Kidney epithelial cell (primary cell): ENCODE data around the gene NME9. TPM values are rescaled to one million over a fixed set of nuclear protein-coding genes. Genes with fewer than 3 reads are reported as not detected.
"Not testable (repeated sequence)": the region's sequence is repeated elsewhere in the genome, so short reads cannot be mapped to it uniquely, and the experiment has no call there.

Source experiments
- DNase-seq: peaks from one replicate; pipeline ENCODE4 v3.0.0-alpha.2; 2010; ENCODE audit warnings: low read depth
- H3K27me3 ChIP-seq: 2 replicates; pipeline ENCODE4 v1.6.0; 2011; ENCODE audit warnings: low read length; ENCODE audit not compliant: control insufficient read depth, insufficient read depth
- H3K36me3 ChIP-seq: 2 replicates; pipeline ENCODE4 v1.5.1; 2011; ENCODE audit warnings: low read length; ENCODE audit not compliant: control insufficient read depth, insufficient read depth
- H3K4me3 ChIP-seq: 2 replicates; pipeline ENCODE4 v1.5.1; 2011; ENCODE audit warnings: low read depth, mild to moderate bottlenecking, control low read depth, low read length
- CTCF ChIP-seq: IDR thresholded peaks from 2 replicates; pipeline ENCODE4 v1.5.1; 2011; ENCODE audit warnings: mild to moderate bottlenecking, moderate library complexity, low read length, control low read depth, inconsistent platforms; ENCODE audit not compliant: insufficient read depth, poor library complexity, severe bottlenecking
- total RNA-seq: library from RNA; depleted of rRNA; stranded (reverse); fragments of >200 nt; gene quantifications from 2 replicates; pipeline ENCODE4 v1.2.3, GENCODE V29; 2015

Gene NME9
- not detected in 2 replicates for total RNA-seq

- Histone ChIP-seq H3K27me3 (no peaks in the 10 kb centered on the region), H3K36me3 (no peaks in the 10 kb centered on the region), H3K4me3 (peak within 1 kb of the TSS; percentile 61)
- peak; percentile 88 for TF ChIP-seq CTCF
- DNase-seq: peak; percentile 56
These were observed at the start of gene NME9 for GRCh38 chr3:138329127-138329983. Gene NME9 (minus strand): TSS chr3:138329851. CDS start chr3:138329335, 516 bp downstream.

- Histone ChIP-seq H3K27me3 (no peaks in the 10 kb centered on the region), H3K4me3 (no peak overlapping the region), H3K36me3 (no peaks in the 10 kb centered on the region)
- DNase-seq: no peak
- no peak for TF ChIP-seq CTCF
These were observed 49.3 kb upstream of the NME9 start for GRCh38 chr3:138378990-138379389.

GRCh38 chr3:138378331-138378730 lies 48.7 kb upstream of the NME9 start:
- no peaks in the 10 kb centered on the region for H3K36me3 ChIP-seq
- H3K4me3 ChIP-seq: no peak overlapping the region
- no peaks in the 10 kb centered on the region for H3K27me3 ChIP-seq
- TF ChIP-seq CTCF: no peak
- DNase-seq: no peak

GRCh38 chr3:138377804-138378203 lies 48.2 kb upstream of the NME9 start:
- TF ChIP-seq CTCF: no peak
- H3K27me3 ChIP-seq: no peaks in the 10 kb centered on the region
- no peak for DNase-seq
- H3K36me3 ChIP-seq: no peaks in the 10 kb centered on the region
- no peak overlapping the region for H3K4me3 ChIP-seq

GRCh38 chr3:138377212-138377611 lies 47.6 kb upstream of the NME9 start:
- not testable (repeated sequence) for DNase-seq, H3K27me3 ChIP-seq, H3K36me3 ChIP-seq

GRCh38 chr3:138376663-138377062 lies 47.0 kb upstream of the NME9 start:
- no peak overlapping the region for H3K4me3 ChIP-seq
- no peak for DNase-seq
- no peak for TF ChIP-seq CTCF
- H3K27me3 ChIP-seq: no peaks in the 10 kb centered on the region
- H3K36me3 ChIP-seq: no peaks in the 10 kb centered on the region

More at GRCh38 chr3:138377212-138377611, 47.6 kb upstream of the NME9 start:
- H3K4me3 ChIP-seq: not testable (repeated sequence)
